K562 (cell line): ENCODE data around the gene MAN1A1.

Experiments
- COPS2 ChIP-seq: fragments of 450-650 bp; conservative IDR thresholded peaks from 2 replicates; pipeline ENCODE4 v1.6.1; 2016; ENCODE audit warnings: mild to moderate bottlenecking, moderate library complexity
- STAG1 ChIP-seq: sonication (generic); formaldehyde crosslinking; IDR thresholded peaks from 2 replicates; pipeline ENCODE4 v1.5.0; 2020; ENCODE audit warnings: missing genetic modification reagents, borderline replicate concordance

DNA sequence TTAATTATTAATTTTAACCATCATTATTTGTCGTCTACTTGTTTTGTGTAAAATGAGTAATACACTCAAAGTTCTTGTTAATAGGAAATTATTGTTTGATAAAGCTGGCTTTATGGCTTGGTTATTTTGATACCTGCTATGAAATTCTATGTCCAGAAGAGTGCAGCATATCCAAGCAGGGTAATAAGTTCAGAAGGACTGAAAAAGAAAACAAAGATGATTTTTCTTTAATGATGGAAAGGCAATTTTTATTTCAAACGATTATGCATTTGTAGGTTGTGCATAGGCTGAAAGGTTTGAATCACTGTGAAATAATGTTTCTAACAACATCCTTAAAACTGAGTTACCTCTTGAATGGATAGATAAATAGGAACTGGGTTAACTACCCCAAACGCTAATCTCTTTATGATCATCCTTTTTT, 1.4 kb upstream of the MAN1A1 start:
- TF ChIP-seq COPS2: no peak
- TF ChIP-seq STAG1 (CRISPR knock-in tag): no peak
